Gastrocnemius medialis (tissue), 4 donors: Measurements from ENCODE around the gene RUFY3. TPM values are rescaled to one million over a fixed set of nuclear protein-coding genes. Genes with fewer than 3 reads are reported as not detected.
"Not testable (repeated sequence)": the region's sequence is repeated elsewhere in the genome, so short reads cannot be mapped to it uniquely, and the experiment has no call there.

Source experiments
- ATAC-seq, 2 donors: fragments of 150-250 bp; one replicate each; pipeline ENCODE4 v1.9.1; 2016
- DNase-seq, 2 donors: peaks; one replicate each; pipeline ENCODE4 v3.0.0-alpha.2; 2019
- H3K27ac ChIP-seq, 4 donors: fragments of 200-600 bp; sonication (generic); 1 replicate in 1 of 4; 2 replicates in 3 of 4; pipeline ENCODE4 v1.5.1; 2016 to 2018; ENCODE audit warnings: mild to moderate bottlenecking in 2 of 4, moderate library complexity in 1 of 4
- H3K27me3 ChIP-seq, 3 donors: fragments of 200-600 bp; sonication (generic) in 2 of 3; 1 replicate in 1 of 3; 2 replicates in 2 of 3; pipeline versions ENCODE4 v1.5.1 to v1.6.0; 2016 to 2019; ENCODE audit warnings: mild to moderate bottlenecking in 1 of 3, moderate library complexity in 1 of 3
- H3K36me3 ChIP-seq, 2 donors: fragments of 200-600 bp; sonication (generic) in 1 of 2; one replicate each; pipeline ENCODE4 v1.5.1; 2017 to 2018
- H3K4me1 ChIP-seq, 2 donors: fragments of 200-600 bp; sonication (generic) in 1 of 2; one replicate each; pipeline ENCODE4 v1.5.1; 2016 to 2017; ENCODE audit warnings: mild to moderate bottlenecking in 2 of 2
- H3K4me3 ChIP-seq, 4 donors: fragments of 200-600 bp; sonication (generic) in 3 of 4; 1 replicate in 1 of 4; 2 replicates in 3 of 4; pipeline ENCODE4 v1.5.1; 2016 to 2019; ENCODE audit warnings: mild to moderate bottlenecking in 2 of 4
- H3K9me3 ChIP-seq, 3 donors: fragments of 200-600 bp; sonication (generic) in 2 of 3; 1 replicate in 1 of 3; 2 replicates in 2 of 3; pipeline ENCODE4 v1.5.1; 2016 to 2019
- CTCF ChIP-seq, 5 experiments: fragments of 450-650 bp in 3 of 5; fragments of 200-600 bp in 2 of 5; sonication (generic) in 2 of 5; IDR thresholded peaks in 4 of 5; conservative IDR thresholded peaks in 1 of 5; 1 replicate in 4 of 5; 2 replicates in 1 of 5; pipeline ENCODE4 v1.5.1; 2016 to 2019; ENCODE audit warnings: antibody characterized with exemption in 5 of 5, mild to moderate bottlenecking in 3 of 5, moderate library complexity in 3 of 5
- POLR2A ChIP-seq, 2 donors: fragments of 450-650 bp; IDR thresholded peaks; one replicate each; pipeline ENCODE4 v1.6.1; 2017; ENCODE audit warnings: antibody characterized with exemption in 2 of 2, mild to moderate bottlenecking in 2 of 2, moderate library complexity in 2 of 2
- in situ Hi-C, 4 donors: fragments of 200-750 bp; cut with MboI; loops; one replicate each; pipeline versions ENCODE4 v1.15.0 to v1.8.0; 2017; ENCODE audit warnings: low sequenced_read_pairs in 4 of 4
- intact Hi-C: fragments of 100-400 bp; cut with DNase I; formaldehyde crosslinking; loops from one replicate; pipeline ENCODE4 v1.15.1; 2023; ENCODE audit warnings: low total_unique reads
- total RNA-seq, 4 donors: library from RNA; depleted of rRNA; stranded (reverse); fragments of >200 nt; gene quantifications; one replicate each; pipeline versions ENCODE4 v1.1.0 to v1.2.3, GENCODE V29; 2016

Gene RUFY3
- total RNA-seq, 4 donors from 2014 or later = 30.9 to 41.8 (median 37.2) TPM

GRCh38 chr4:70700712-70701111 lies 21.1 kb upstream of the RUFY3 start:
- intact Hi-C loops (no loop called here), in situ Hi-C loops (no loop called here)
- Histone ChIP-seq H3K27me3 (no peaks in the 10 kb centered on the region), H3K27ac (no peak overlapping the region), H3K9me3 (no peaks in the 10 kb centered on the region), H3K4me1 (peaks cover 0 to 4% of the 10 kb centered on the region in 2 donors), H3K36me3 (no peaks in the 10 kb centered on the region), H3K4me3 (no peak overlapping the region)
- TF ChIP-seq POLR2A (IDR thresholded peaks at IDR 0.05) (no peak), CTCF (IDR thresholded peaks at IDR 0.05 in 4 of 5, conservative IDR thresholded peaks at IDR 0.05 in 1 of 5) (no peak)
- no peak for DNase-seq
- no peak for ATAC-seq

- no peak for ATAC-seq
- in situ Hi-C loops = no loop called here
Measured at GRCh38 chr4:70701271-70701670, 20.5 kb upstream of the RUFY3 start.

GRCh38 chr4:70702592-70702991 lies 19.2 kb upstream of the RUFY3 start:
- Histone ChIP-seq H3K27ac (peak overlapping the region in 1 of 4 donors; percentile 98), H3K4me1 (peaks cover 16 to 20% of the 10 kb centered on the region in 2 donors)
- H3K36me3 ChIP-seq, intact Hi-C loops, in situ Hi-C loops, H3K4me3 ChIP-seq, ATAC-seq, H3K27me3 ChIP-seq, DNase-seq, H3K9me3 ChIP-seq: not testable (repeated sequence)

More at GRCh38 chr4:70701271-70701670, 20.5 kb upstream of the RUFY3 start:
- H3K9me3 ChIP-seq = no peaks in the 10 kb centered on the region
- no peaks in the 10 kb centered on the region for H3K27me3 ChIP-seq
- intact Hi-C loops = no loop called here
- TF ChIP-seq POLR2A (IDR thresholded peaks at IDR 0.05) = no peak
- TF ChIP-seq CTCF (IDR thresholded peaks at IDR 0.05 in 4 of 5, conservative IDR thresholded peaks at IDR 0.05 in 1 of 5) = no peak
- peaks cover 5 to 10% of the 10 kb centered on the region in 2 donors for H3K4me1 ChIP-seq
- H3K27ac ChIP-seq = no peak overlapping the region
- DNase-seq = no peak
- no peaks in the 10 kb centered on the region for H3K36me3 ChIP-seq
- no peak overlapping the region for H3K4me3 ChIP-seq

- DNase-seq (no peak), ATAC-seq (no peak)
- Histone ChIP-seq H3K36me3 (no peaks in the 10 kb centered on the region), H3K4me3 (peak overlapping the region; percentile 72 to 94 (median 80)), H3K27me3 (no peaks in the 10 kb centered on the region), H3K4me1 (peaks cover 16 to 24% of the 10 kb centered on the region in 2 donors), H3K27ac (peak overlapping the region; percentile 93 to 98 (median 96)), H3K9me3 (no peaks in the 10 kb centered on the region)
- in situ Hi-C loops = no loop called here
- intact Hi-C loops = no loop called here
- TF ChIP-seq CTCF (IDR thresholded peaks at IDR 0.05 in 4 of 5, conservative IDR thresholded peaks at IDR 0.05 in 1 of 5) = no peak
- TF ChIP-seq POLR2A (IDR thresholded peaks at IDR 0.05) = no peak
Measured at GRCh38 chr4:70703619-70704214, 18.0 kb upstream of the RUFY3 start.

GRCh38 chr4:70704215-70704930 lies 17.4 kb upstream of the RUFY3 start:
- H3K27ac ChIP-seq = peak overlapping the region; percentile 93 to 98 (median 96)
- peak; percentile 65 to 80 for DNase-seq
- TF ChIP-seq CTCF (IDR thresholded peaks at IDR 0.05 in 4 of 5, conservative IDR thresholded peaks at IDR 0.05 in 1 of 5) = peak in 2 of 5 experiments; percentile 45 to 48
- peak in 1 of 2 donors; percentile 48 for TF ChIP-seq POLR2A (IDR thresholded peaks at IDR 0.05)
- intact Hi-C loops = no loop called here
- peaks cover 16 to 24% of the 10 kb centered on the region in 2 donors for H3K4me1 ChIP-seq
- peak overlapping the region; percentile 72 to 94 (median 80) for H3K4me3 ChIP-seq
- no peaks in the 10 kb centered on the region for H3K27me3 ChIP-seq
- ATAC-seq = peak; percentile 67 to 72
- H3K9me3 ChIP-seq = no peaks in the 10 kb centered on the region
- no peaks in the 10 kb centered on the region for H3K36me3 ChIP-seq
- in situ Hi-C loops = no loop called here
